ENCODE measurements around the gene RETN.

RETN gene

GRCh38 chr19:7668842-7669241 is at the start of gene RETN:
TSS of gene RETN (plus strand) at chr19:7669049. CDS start at chr19:7669327, 278 bp downstream.
- no peak for DNase-seq

GRCh38 chr19:7619671-7620441 is 49.0 kb upstream of the RETN start:
- DNase-seq = no peak

- no peak for DNase-seq
Measured at GRCh38 chr19:7620442-7621412, 48.1 kb upstream of the RETN start.

GRCh38 chr19:7622933-7623685 is 45.7 kb upstream of the RETN start:
- DNase-seq = no peak

GRCh38 chr19:7623725-7624603 is 44.9 kb upstream of the RETN start:
- no peak for DNase-seq

GRCh38 chr19:7624810-7625209 is 44.0 kb upstream of the RETN start:
- no peak for DNase-seq

- DNase-seq = no peak
Measured at GRCh38 chr19:7625763-7626372, 43.0 kb upstream of the RETN start.

- DNase-seq = no peak
Measured at GRCh38 chr19:7627166-7627565, 41.7 kb upstream of the RETN start.

GRCh38 chr19:7628589-7629311 is 40.1 kb upstream of the RETN start:
- peak; percentile 4 for DNase-seq

GRCh38 chr19:7629347-7630054 is 39.3 kb upstream of the RETN start, which contains the start of the genes PET100 and XAB2:
TSS of gene PET100 (plus strand) at chr19:7629793. CDS start at chr19:7629834, 41 bp downstream.
TSS of gene XAB2 (minus strand) at chr19:7629545. CDS start at chr19:7629527, 18 bp downstream.
- DNase-seq = peak; percentile 99

GRCh38 chr19:7631577-7631976 is 37.3 kb upstream of the RETN start:
- no peak for DNase-seq

GRCh38 chr19:7632340-7633203 is 36.3 kb upstream of the RETN start:
- DNase-seq = no peak

- no peak for DNase-seq
Measured at GRCh38 chr19:7633698-7634097, 35.2 kb upstream of the RETN start, which contains the start of gene PCP2. TSS of gene PCP2 (minus strand) at chr19:7633719. CDS start at chr19:7633457, 262 bp downstream.

GRCh38 chr19:7635670-7636069 is 33.2 kb upstream of the RETN start:
- DNase-seq = no peak

- no peak for DNase-seq
Measured at GRCh38 chr19:7636317-7636690, 32.5 kb upstream of the RETN start.

- peak; percentile 95 for DNase-seq
Measured at GRCh38 chr19:7636691-7637373, 32.0 kb upstream of the RETN start, which contains the start of gene STXBP2. TSS of gene STXBP2 (plus strand) at chr19:7637110. CDS start at chr19:7637150, 40 bp downstream.

- DNase-seq = peak; percentile 35
Measured at GRCh38 chr19:7637374-7638256, 31.2 kb upstream of the RETN start.

Measured in CD4-positive, alpha-beta T cell treated with Interleukin-21 for 1 hour (primary cell).